Measurements from ENCODE around the gene DBT.

GRCh38 chr1:100265562-100265930 lies 15.9 kb upstream of the DBT start:
- TF ChIP-seq SUZ12 (IDR thresholded peaks at IDR 0.05) (no peak), ELF4 (IDR thresholded peaks at IDR 0.05) (no peak), FOXA1 (IDR thresholded peaks at IDR 0.05) (no peak), LEF1 (IDR thresholded peaks at IDR 0.05; ENCODE audit: borderline replicate concordance) (no peak), NFRKB (IDR thresholded peaks at IDR 0.05) (no peak), FOXM1 (IDR thresholded peaks at IDR 0.05; ENCODE audit: borderline replicate concordance) (no peak), BHLHE40 (IDR thresholded peaks at IDR 0.05; ENCODE audit: borderline replicate concordance) (no peak)

Measured in HEK293T (cell line).